ENCODE data around the gene LAMTOR3.
"Not testable (repeated sequence)": the region's sequence is repeated elsewhere in the genome, so short reads cannot be mapped to it uniquely, and the experiment has no call there.

Gene LAMTOR3

DNA sequence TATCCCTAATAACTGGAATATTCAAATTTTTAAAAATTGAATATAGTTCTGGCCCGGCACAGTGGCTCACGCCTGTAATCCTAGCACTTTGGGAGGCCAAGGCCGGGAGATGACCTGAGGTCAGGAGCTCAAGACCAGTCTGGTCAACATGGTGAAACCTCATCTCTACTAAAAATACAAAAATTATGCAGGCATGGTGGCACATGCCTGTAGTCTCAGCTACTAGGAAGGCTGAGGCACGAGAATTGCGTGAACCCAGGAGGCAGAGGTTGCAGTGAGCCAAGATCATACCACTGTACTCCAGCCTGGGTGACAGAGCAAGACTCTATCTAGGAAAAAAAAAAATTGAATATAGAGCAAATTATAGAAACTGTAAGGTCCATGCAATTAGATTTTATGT is 64.2 kb downstream of the LAMTOR3 start:
- not testable (repeated sequence) for DNase-seq (ENCODE audit: low read depth)

- no peak for DNase-seq (ENCODE audit: low read depth)
Measured at GRCh38 chr4:99828477-99828876, 65.8 kb downstream of the LAMTOR3 start.

All from GM04504 (cell line).